IPS DF 4.7 (cell line): ENCODE measurements around the gene MAP2K6.

Experiments
- DNase-seq: peaks from one replicate; pipeline ENCODE4 v3.0.0-alpha.2; 2013; ENCODE audit warnings: low spot score; ENCODE audit errors: extremely low read depth

The MAP2K6 gene

GRCh38 chr17:69489313-69489712 lies 74.8 kb downstream of the MAP2K6 start:
- DNase-seq, result no peak

DNA sequence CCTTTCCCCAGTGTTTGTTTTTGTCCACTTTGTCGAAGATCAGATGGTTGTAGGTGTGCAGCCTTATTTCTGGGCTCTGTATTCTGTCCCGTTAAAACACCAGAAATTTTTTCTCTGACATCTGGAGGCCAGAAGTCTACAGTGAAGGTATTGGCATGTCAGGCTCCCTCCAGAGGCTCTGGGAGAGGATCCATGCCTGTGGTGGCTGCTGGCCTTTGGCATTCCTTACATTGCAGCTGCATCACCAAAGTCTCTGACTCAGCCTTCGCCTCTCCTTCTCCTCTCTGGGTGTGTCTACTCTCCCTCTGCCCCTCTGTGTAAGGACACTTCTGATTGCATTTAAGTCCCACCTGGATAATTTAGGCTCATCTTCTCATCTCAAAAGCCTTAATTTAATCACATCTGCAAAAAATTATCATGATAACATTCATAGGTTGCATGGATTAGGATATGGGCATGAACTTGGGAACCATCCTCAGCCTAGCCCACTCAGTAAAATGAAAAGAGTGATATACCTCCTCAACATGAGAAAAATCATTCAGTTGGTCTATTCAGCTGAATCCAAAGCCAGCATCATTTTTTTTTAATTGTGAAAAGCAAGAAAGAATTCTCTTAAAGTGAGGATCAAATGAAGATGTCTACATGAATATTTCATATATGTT lies 78.0 kb downstream of the MAP2K6 start:
- no peak for DNase-seq

- DNase-seq, result no peak
Measured at GRCh38 chr17:69495787-69496186, 81.3 kb downstream of the MAP2K6 start.

DNA sequence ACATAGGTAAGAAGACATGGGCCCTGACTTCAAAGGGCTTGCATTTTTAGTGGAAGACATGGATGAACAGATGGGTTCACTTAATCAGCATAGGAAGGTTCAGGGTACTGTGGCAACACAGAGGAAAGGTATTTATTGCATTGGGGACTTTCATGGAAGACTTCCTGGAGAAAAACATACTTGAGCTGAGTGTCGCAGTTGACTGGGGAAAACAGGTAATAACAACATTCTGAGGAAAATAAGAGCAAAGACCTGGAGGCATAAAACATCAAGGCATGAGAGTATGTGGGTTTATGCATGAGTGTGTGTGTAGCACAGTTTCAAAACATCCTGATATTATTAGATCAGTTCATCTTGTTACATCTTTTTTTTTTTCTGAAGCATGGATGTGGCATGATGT lies 82.7 kb downstream of the MAP2K6 start:
- no peak for DNase-seq

DNA sequence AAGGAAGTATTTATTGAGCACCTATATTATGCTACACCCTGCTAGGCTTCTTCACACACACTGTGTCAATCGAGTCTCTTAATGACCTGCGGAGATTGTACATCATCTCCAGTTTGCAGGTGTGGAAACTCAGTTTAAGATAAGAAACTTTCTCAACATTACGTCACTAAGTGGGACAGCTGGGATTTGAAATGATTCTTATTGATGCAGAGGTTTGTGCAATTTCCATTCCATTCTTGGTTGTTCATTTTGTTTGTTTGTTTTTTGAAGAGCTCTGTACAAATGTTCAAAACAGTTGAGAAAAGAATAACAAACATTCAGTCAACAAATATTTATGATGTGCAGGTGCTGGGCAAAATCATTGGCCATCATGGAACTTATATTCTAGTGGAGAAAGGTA lies 84.8 kb downstream of the MAP2K6 start:
- DNase-seq, result no peak

GRCh38 chr17:69500911-69501429 lies 86.5 kb downstream of the MAP2K6 start:
- no peak for DNase-seq

GRCh38 chr17:69501591-69502468 lies 87.3 kb downstream of the MAP2K6 start:
- no peak for DNase-seq

DNA sequence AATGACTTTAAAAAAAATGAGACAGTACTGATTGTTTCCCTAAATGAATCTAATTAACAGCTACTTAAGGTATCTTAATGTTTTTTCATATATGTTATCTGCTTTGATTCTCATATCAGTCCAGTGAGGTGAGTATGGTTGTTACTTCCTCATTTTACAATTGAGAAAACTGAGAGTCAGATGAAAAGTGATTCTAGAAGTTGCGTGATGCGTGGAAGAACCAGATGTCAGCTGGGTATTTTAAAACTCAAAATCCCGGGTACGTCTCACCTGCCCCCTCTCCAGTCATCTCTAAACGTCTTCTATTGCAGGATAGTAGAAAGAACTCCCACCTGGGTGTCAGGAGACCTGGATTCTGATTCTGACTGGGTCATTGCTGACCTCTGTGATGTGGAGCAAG lies 89.2 kb downstream of the MAP2K6 start:
- no peak for DNase-seq

DNA sequence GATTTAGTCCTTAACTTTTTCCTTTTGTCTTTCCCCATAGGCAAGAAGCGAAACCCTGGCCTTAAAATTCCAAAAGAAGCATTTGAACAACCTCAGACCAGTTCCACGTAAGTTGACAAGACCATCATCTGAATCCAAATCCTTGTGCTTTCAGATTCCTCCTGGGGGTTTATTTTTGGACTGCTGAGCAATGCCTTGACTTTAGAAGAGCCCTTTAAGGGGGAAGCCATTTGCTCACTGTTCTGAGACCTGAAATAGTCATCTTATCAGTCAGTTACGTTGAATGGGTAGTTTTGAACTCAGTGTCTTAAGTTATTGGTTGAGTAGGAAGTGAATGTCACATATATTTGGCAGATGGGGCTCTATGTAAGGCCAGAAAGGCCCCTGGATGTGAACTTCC lies 91.2 kb downstream of the MAP2K6 start:
- DNase-seq, result no peak

- DNase-seq, result no peak
Measured at GRCh38 chr17:69506489-69506888, 92.0 kb downstream of the MAP2K6 start.

GRCh38 chr17:69508814-69509213 lies 94.3 kb downstream of the MAP2K6 start:
- DNase-seq, result no peak

DNA sequence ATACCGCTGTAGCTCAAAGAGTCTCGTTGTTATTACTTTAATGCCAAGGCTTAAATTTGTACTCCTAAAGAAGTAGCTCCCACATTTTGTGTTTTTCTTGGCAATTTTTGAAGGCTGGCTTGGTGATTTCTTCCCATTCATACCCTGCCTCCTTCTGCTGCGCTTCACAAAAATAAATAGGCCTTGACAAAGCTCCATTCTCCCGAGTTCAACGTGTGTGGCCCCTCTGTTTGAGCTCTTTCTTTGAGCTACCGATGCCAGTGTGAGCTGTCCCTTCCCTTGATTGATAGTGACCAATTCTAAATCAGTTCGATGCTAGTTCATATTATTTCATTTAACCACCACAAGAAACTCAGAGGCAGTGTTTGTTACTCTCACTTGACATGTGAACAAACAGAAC lies 96.8 kb downstream of the MAP2K6 start:
- DNase-seq, result no peak

GRCh38 chr17:69512946-69513345 lies 98.4 kb downstream of the MAP2K6 start:
- DNase-seq, result no peak

- DNase-seq, result no peak
Measured at GRCh38 chr17:69516225-69516624, 101.7 kb downstream of the MAP2K6 start.

DNA sequence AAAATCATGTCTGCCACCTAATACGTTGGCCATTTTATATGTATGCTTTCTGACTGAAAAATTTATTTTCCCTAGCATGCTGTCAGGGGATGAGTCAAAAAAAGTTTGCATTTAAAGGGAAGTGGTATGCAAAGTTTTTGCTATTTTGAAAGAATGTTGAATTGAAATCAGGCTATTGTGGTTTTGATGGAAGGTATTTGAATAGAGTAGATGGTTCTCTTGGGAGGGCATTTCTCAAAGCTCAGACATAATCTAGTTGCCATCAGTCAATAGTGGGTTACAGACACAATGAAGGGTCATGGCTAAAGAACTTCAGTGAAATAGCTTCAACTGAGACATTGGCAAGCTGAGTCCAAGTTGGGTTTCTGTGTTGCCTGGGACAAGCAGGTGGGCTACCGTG lies 102.4 kb downstream of the MAP2K6 start:
- DNase-seq, result no peak

- DNase-seq, result no peak
Measured at GRCh38 chr17:69518951-69519350, 104.5 kb downstream of the MAP2K6 start.

DNA sequence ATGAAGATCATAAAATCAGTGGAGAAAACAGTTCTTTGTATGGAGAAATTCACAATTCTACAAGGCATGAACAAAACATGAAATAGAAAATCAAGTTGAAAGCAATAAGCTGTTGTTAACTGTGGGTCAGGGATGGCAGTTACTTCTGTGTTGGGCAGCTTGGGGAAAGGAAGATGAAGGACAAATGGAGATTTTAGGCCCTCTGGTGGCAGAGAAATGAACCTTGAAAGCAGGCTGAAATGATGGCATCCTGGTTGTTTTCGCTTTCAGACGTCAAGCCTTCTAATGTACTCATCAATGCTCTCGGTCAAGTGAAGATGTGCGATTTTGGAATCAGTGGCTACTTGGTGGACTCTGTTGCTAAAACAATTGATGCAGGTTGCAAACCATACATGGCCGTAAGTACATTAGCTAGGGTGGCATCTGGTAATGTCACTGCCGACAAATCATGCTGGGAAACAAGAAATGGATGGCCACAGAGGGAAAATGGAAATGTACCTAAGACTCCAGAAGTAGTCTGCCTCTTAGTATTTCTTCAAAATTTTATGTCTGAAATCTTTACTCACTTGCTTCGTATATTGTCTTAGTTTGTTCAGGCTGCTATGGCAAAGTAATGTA lies 108.9 kb downstream of the MAP2K6 start:
- DNase-seq, result no peak

- no peak for DNase-seq
Measured at GRCh38 chr17:69524854-69525253, 110.4 kb downstream of the MAP2K6 start.

- DNase-seq, result no peak
Measured at GRCh38 chr17:69525920-69526841, 111.7 kb downstream of the MAP2K6 start.

DNA sequence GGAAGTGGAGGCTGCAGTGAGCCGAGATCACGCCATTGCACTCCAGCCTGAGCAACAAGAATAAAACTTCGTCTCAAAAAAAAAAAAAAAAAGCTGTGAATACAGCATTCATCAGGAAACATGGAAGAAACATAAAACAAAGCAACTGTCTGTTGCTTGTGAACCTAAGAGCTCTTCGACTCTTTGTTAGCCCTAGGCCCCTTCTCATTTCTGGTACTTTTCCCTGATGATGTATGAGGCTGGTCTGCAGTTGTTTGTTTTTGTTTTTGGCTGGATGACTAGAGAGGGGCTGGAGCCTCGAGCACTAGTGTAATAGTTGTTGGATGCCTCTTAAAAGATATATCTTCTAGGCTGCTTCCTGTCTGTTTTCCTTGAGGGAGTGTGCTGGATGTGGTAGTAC lies 113.5 kb downstream of the MAP2K6 start:
- no peak for DNase-seq
